Activated naive CD4-positive, alpha-beta T cell treated with anti-CD3 and anti-CD28 coated beads, Interleukin-2, amount 50 U/mL, for 72 hours (primary cell): ENCODE measurements around the gene SERPINC1. TPM values are rescaled to one million over a fixed set of nuclear protein-coding genes. Genes with fewer than 3 reads are reported as not detected.
"Not testable (repeated sequence)": the region's sequence is repeated elsewhere in the genome, so short reads cannot be mapped to it uniquely, and the experiment has no call there.

Experiments used
- ATAC-seq, 2 donors: fragments of 150-1000 bp; cut with Tn5 transposase; 2 replicates each; pipeline ENCODE4 v1.10.0; 2021; ENCODE audit warnings: mild to moderate bottlenecking in 2 of 2, moderate library complexity in 2 of 2
- DNase-seq, 2 donors: peaks; one replicate each; pipeline ENCODE4 v3.0.0; 2021 to 2022; ENCODE audit warnings: low spot score in 2 of 2
- H3K27ac Mint-ChIP-seq, 2 donors: one replicate each; pipeline ENCODE4 v1.8.0; 2022; ENCODE audit warnings: mild to moderate bottlenecking in 2 of 2, mixed read lengths in 2 of 2
- H3K36me3 Mint-ChIP-seq, 2 donors: one replicate each; pipeline ENCODE4 v1.8.0; 2022; ENCODE audit warnings: mixed read lengths in 2 of 2
- H3K9me3 Mint-ChIP-seq, 2 donors: one replicate each; pipeline ENCODE4 v1.8.0; 2022; ENCODE audit warnings: mixed read lengths in 2 of 2
- total RNA-seq, 2 donors: library from RNA; stranded (reverse); gene quantifications; one replicate each; pipeline ENCODE4 v1.2.3, GENCODE V29; 2022

The SERPINC1 gene
- under 1 TPM in 1 of 2 donors, not detected in 1; 0.27 TPM for total RNA-seq

DNA sequence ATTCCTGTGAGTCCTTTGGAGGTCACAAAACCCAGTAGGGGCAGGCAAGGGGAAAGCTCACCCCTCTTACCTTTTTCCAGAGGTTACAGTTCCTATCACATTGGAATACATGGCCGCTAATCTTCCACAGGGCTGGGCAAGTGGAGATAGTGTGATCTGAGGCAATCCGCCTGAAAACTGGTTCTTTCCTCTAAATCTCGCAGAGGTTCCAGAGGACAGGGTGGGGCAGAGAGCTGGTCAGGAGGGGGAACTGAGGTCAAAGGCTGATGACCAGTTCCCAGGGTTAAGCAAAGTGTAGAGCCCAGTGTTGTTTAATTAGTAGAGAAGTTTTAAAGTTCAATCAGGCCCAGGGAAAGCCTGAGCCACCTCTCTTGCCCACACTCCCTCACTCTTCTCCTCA lies at the start of gene SERPINC1:
Gene SERPINC1 (minus strand): TSS at position 179 of the 400 bp plus-strand sequence. CDS start 68 bp downstream, at position 111.
- peak within 1 kb of the TSS in 1 of 2 donors; percentile 52 for H3K27ac Mint-ChIP-seq
- no peak for DNase-seq
- no peaks in the 10 kb centered on the region for H3K9me3 Mint-ChIP-seq
- H3K36me3 Mint-ChIP-seq: no peaks in the 10 kb centered on the region
- no peak for ATAC-seq

DNA sequence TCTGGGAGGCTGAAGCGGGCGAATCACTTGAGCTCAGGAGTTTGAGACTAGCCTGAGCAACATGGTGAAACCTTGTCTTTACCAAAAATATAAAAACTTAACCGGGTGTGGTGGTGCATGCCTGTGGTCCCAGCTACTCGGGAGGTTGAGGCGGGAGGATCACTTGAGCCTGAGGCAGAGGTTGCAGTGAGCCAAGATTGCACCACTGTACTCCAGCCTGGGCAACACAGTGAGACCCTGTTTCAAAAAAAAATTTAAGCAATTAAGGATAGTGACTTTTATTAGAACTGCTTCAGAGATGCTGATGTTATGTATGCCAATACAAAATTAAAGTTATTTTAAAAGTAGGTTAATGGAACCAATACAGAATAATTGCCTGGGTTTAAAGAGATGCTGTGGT lies 48.8 kb upstream of the SERPINC1 start:
- H3K36me3 Mint-ChIP-seq: peaks cover 7 to 15% of the 10 kb centered on the region in 2 donors
- DNase-seq, H3K27ac Mint-ChIP-seq, ATAC-seq, H3K9me3 Mint-ChIP-seq: not testable (repeated sequence)

DNA sequence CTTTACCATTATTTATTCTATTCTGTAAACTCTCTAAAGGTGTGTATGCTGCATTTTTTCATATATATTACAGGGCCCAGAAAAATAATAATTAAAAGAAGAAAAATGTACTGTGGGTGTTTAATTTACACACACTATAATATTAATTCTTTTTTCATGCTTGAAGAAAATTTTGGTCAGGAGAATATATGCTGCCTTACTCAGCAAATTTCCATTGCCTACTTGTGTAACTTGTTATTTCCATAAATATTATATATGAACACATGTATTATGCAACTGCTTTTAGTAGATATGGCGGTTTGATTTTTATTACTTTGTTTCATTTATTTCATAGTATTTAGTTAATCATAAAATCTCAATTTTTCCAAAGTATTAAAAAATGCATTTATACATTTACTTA lies 46.4 kb upstream of the SERPINC1 start:
- Mint-ChIP-seq H3K9me3 (no peaks in the 10 kb centered on the region), H3K27ac (no peak overlapping the region), H3K36me3 (peaks cover 13 to 21% of the 10 kb centered on the region in 2 donors)
- no peak for ATAC-seq
- DNase-seq: no peak

DNA sequence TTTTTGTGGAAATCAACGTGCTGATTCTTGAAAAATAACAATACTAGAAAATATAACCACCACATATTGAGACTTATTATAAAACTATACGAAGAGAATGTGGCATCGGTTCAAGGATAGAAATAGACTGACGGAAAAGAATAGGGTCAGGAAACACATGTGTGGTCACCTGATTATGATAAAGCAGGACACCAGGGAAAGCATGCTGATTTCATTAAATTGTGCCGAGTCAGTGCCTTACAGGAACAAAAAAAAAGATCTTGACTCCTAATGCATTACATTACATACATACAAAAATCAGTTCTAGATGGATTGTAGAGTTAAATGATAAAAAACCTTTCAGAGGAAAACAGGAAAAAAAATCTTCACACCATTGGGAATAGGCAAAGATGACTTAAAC lies 43.5 kb upstream of the SERPINC1 start:
- Mint-ChIP-seq H3K27ac (no peak overlapping the region), H3K36me3 (peaks cover 13 to 21% of the 10 kb centered on the region in 2 donors), H3K9me3 (no peaks in the 10 kb centered on the region)
- no peak for ATAC-seq
- no peak for DNase-seq

DNA sequence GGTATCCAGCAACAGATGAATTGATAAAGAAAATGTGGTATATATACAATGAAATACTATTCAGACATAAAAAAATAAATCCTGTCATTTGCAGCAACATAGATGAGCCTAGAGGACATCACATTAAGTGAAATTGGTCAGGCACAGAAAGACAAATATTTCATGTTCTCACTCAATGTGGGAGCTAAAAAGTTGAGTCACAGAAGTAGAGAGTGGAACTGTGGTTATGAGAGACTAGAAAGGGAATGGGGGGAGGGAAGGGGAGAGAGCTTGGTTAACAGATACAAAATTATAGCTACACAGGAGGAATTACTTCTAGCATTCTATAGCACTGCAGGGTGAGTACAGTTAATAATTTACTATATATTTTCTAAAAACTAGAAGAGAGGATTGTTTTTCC lies 37.1 kb upstream of the SERPINC1 start:
- Mint-ChIP-seq H3K36me3 (peaks cover 0 to 6% of the 10 kb centered on the region in 2 donors), H3K27ac (no peak overlapping the region)
- ATAC-seq: peak; percentile 68 to 85

DNA sequence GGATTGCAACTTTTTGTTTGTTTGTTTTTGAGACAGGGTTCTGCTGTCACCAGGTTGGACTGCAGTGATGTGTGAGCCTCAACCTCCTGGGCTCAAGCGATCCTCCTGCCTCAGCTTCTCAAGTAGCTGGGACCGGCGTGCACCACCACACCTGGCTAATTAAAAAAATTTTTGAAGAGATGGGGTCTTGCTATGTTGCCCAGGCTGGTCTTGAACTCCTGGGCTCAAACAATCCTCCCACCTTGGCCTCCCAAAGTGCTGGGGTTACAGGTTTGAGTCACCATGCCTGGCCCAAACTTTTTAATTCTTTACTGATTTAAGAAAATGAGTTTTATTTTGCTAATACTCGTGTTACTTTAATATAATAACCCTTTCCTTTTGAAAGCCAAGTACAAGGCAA lies 31.5 kb upstream of the SERPINC1 start:
- no peak for ATAC-seq
- H3K36me3 Mint-ChIP-seq: peaks cover 0 to under 1% of the 10 kb centered on the region in 2 donors
- no peak overlapping the region for H3K27ac Mint-ChIP-seq

More for the DNA sequence above, 37.1 kb upstream of the SERPINC1 start:
- DNase-seq: no peak
- no peaks in the 10 kb centered on the region for H3K9me3 Mint-ChIP-seq

DNA sequence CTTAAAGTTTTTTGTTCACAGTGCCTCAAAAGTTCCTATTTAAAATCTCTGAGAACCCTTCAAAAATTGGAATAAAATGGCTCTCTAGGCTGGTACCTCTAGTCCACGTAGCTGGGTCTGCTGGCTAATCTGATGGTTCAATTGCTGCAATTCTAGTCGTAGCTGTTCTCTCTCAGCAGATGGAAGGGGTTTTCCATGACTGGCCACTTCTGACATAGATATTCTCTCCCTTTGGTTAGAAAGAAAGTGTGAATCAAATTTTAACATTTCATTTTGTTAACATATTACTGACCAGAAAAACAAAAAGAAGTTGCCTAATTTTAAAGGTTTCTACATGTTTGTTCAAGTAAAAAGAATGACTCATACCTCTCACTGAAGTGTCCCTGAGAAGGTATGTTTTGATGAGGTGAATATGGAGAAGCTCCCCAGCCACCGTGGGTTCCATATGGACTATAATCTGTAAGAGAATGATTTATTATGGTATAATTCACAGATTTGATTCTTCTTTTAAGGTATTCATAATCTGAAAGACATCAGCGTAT lies 29.3 kb upstream of the SERPINC1 start:
- no peak for DNase-seq
- H3K27ac Mint-ChIP-seq: no peak overlapping the region
- peak in 1 of 2 donors; percentile 51 for ATAC-seq
- peaks cover under 1 to 4% of the 10 kb centered on the region in 2 donors for H3K36me3 Mint-ChIP-seq
- H3K9me3 Mint-ChIP-seq: no peaks in the 10 kb centered on the region

More for the DNA sequence above, 31.5 kb upstream of the SERPINC1 start:
- DNase-seq: no peak
- no peaks in the 10 kb centered on the region for H3K9me3 Mint-ChIP-seq

DNA sequence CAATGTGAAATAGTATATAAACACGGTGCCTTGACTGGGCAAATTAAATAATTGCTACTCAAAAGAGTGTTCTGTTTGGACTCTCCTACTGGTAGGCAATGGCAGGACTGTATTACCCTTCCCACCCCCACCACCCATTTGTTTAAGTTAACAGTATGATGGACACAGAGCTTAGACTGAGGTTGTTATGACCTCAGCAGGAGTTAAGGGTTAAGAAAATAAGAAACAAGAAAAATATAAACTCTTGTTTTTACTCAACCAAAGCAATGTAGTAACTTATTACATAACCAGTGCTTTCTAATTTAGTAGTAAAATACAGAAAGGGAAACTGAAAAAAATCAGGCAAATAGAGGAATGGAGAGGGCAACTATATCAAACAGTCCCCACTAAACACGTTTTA lies 19.9 kb upstream of the SERPINC1 start:
- DNase-seq (no peak), ATAC-seq (peak in 1 of 2 donors; percentile 68)
- Mint-ChIP-seq H3K36me3 (peaks cover 0 to 12% of the 10 kb centered on the region in 2 donors), H3K9me3 (no peaks in the 10 kb centered on the region), H3K27ac (no peak overlapping the region)

DNA sequence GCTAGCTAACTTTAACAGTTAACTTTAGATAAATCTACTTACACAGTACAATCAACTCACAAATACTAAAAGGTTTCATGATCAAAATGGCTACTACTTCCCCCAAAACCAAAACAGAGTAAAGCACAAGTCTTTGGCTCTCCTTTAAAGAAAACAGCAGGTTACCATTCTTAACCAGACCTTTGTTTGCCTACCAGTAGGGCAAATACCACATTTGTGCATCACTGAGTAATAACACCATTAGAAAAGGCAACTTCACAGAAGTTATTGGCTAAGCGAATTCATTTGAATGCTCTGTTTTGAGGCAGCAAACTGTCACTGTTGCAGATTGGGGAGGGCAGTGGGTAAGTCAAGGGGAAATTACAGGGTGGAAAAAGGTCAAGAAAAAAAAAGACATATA lies 17.3 kb upstream of the SERPINC1 start:
- H3K9me3 Mint-ChIP-seq: no peaks in the 10 kb centered on the region
- no peak for DNase-seq
- peak overlapping the region in 1 of 2 donors; percentile 2 for H3K27ac Mint-ChIP-seq
- peak in 1 of 2 donors; percentile 61 for ATAC-seq
- H3K36me3 Mint-ChIP-seq: peaks cover 0 to 6% of the 10 kb centered on the region in 2 donors

DNA sequence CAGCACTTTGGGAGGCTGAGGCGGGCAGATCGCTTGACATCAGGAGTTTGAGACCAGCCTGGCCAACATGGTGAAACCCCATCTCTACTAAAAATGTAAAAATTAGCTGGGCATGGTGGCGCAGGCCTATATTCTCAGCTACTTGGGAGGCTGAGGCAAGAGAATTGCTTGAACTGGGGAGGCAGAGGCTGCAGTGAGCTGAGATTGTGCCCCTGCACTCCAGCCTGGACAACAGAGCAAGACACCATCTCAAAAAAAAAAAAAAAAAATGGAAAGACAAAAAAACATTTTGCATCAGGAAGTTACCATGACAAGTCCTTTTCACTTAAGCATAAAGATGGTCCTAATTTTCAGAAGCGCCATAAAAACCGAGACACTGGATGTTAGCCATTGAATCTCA lies 13.4 kb upstream of the SERPINC1 start:
- DNase-seq, H3K27ac Mint-ChIP-seq, H3K9me3 Mint-ChIP-seq, H3K36me3 Mint-ChIP-seq, ATAC-seq: not testable (repeated sequence)

DNA sequence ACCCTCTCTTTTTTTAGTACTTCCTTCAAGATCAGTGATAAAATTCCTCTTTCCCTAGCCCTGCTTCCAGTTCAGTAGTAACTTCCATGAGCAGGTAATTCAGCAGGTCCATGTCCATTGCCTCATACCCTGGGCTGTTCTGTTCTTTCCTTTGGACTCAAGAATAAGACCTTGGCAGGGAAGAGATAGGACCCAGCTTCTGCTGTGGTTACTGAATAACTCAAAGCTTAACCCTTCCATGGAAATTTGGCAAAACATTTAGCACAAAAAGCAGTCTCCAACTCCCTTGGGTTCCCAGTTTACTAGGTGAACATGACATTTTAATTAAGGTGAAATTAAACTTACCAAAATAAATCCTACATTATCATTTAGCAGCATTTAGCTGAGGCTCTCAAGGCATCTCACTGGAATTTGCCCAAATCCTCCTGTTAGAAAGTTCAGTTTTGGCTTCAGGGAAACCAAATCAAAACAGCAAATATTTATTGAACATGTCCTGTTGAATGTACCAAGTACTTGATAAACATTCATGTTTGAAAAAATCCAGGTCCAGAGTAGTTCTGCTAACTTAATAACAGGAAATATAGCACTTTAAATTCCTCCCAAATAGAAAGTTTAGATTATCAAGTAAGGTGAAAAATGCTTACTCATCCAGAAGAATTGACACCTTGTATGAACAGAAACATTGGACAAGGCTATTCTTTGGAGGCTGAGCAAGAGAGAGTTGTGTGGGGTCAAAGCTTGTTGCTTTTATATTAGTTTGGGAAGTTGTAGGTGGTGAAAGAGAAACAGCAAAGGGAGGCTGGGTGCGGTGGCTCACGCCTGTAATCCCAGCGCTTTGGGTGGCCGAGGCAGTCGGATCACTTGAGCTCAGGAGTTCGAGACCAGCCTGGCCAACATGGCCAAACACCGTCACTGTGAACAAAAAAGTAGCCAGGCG lies 8.4 kb upstream of the SERPINC1 start:
- Mint-ChIP-seq H3K36me3 (peaks cover 0 to 6% of the 10 kb centered on the region in 2 donors), H3K9me3 (no peaks in the 10 kb centered on the region), H3K27ac (peak overlapping the region in 1 of 2 donors; percentile 51)
- ATAC-seq: no peak
- no peak for DNase-seq

DNA sequence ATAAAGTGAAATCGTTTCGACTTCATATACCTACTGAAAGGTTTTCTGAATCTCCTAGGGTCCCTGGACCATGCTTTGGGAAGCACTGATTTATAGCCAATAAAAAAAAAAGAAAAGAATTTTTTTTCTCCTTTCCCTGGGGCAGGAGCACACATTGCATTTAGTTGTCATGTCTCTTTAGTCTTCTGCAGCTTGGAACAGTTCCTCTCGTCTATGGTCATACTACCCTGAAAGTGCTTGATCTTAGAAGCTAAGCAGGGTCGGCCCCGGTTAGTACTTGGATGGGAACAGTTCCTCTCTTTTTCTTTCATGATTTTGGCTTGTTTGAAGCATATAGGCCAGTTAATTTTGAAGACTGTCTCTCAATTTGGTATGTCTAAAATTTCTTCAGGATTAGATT lies 3.7 kb upstream of the SERPINC1 start:
- no peak for ATAC-seq
- H3K36me3 Mint-ChIP-seq: no peaks in the 10 kb centered on the region
- no peak for DNase-seq
- H3K27ac Mint-ChIP-seq: no peak overlapping the region
- no peaks in the 10 kb centered on the region for H3K9me3 Mint-ChIP-seq

DNA sequence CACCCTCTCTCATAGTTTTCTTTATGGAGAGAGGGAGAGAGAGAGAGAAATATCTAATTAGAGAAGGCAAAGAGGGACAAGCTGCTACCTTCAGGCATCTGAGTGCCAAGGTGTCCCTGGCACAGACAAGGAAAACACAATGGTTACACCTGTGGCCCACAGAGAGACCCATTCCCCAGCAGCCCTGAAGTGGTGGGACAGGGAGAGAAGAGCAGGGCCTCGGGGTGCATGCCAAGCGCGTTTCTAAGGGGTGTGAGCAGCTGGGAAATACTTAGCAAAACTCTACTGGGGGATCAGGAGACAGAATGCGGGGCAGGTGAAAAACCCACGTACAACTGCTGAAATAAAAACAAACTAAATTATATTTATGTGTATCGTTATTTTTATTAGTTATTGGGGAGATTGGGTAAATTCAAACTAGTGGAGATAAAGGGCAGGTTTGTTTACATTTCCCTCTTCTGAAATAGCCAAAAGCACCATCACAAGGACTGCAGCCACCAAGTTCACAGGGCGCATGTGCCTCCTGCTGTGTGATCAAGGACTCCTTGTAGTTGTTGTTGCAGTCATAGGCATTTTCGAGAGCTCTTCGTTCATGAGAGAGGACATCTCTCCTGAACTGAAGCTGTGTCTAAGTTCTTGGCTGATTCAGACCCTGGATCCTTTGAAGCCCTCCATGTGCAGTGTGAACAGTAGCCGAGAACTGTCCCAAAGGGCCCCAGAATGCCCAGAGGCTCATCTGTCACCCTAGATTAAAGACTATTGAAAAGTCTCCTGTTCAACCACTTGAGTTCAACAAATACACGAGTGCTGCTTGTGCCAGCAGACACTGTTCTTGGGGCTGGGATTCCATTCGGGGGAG lies 737 bp upstream of the SERPINC1 start:
- Mint-ChIP-seq H3K36me3 (no peaks in the 10 kb centered on the region), H3K27ac (peak overlapping the region in 1 of 2 donors; percentile 48), H3K9me3 (no peaks in the 10 kb centered on the region)
- no peak for ATAC-seq
- no peak for DNase-seq

DNA sequence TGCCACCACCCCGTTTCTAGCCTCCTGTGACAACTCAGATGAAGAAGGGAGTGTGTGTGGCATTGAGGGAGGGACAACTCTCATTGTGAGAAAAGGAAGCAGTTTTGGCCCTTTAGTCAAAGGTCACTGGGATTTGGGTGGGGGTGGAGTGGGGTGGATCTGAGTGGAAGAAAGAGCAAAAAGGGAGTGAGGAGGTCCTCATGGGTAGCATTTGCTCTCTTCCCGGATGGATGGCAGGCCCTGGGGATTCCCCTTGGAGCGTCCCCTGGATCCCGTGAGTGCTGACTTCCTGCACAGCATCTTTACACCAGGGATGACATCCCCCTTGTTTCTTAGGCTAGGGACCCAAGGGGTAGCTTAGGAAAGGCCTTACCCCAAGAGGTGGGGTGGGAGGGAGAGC lies 460 bp downstream of the SERPINC1 start:
- Mint-ChIP-seq H3K36me3 (no peaks in the 10 kb centered on the region), H3K9me3 (no peaks in the 10 kb centered on the region), H3K27ac (peak overlapping the region in 1 of 2 donors; percentile 52)
- DNase-seq (no peak), ATAC-seq (no peak)

DNA sequence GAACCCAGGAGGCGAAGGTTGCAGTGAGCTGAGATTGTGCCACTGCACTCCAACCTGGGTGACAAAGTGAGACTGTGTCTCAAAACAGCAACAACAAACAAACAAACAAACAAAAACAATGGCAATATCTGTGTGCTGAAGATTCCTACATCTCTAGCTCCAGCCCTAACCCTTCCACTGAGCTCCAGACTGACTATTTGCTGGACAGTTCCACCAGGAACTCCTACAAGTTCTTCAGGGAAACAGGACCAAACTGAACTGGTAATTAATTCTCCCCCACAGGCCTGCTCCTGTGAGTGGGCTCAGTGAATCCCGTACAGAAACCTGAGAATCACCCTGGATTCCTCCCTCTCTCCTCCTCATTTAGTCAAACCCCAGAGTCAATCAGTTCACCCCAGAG lies 1.5 kb downstream of the SERPINC1 start:
- ATAC-seq (no peak), DNase-seq (no peak)
- H3K9me3 Mint-ChIP-seq: no peaks in the 10 kb centered on the region
- no peak overlapping the region for H3K27ac Mint-ChIP-seq
- H3K36me3 Mint-ChIP-seq: no peaks in the 10 kb centered on the region

DNA sequence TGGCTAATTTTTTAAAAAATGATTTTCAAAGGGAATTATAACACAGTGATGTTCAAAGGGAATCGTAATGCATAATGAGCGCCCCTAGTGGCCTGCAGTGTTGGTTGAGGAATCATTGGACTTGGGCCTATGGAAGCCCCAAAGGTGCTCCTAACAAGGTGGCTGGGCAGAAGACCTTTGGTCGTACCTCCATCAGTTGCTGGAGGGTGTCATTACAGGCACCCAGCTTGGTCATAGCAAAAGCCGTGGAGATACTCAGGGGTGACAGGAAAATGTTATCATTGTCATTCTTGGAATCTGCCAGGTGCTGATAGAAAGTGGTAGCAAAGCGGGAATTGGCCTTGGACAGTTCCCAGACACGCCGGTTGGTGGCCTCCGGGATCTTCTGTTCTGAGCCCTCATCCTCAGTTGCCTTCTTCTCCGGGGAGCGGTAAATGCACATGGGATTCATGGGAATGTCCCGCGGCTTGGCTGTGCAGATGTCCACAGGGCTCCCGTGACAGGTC lies 2.7 kb downstream of the SERPINC1 start:
- Mint-ChIP-seq H3K9me3 (peaks cover 0 to 4% of the 10 kb centered on the region in 2 donors), H3K36me3 (peaks cover 0 to 3% of the 10 kb centered on the region in 2 donors), H3K27ac (no peak overlapping the region)
- DNase-seq (peak in 1 of 2 donors; percentile 21), ATAC-seq (no peak)
